ENCODE measurements around the gene PTGS1.
A peak's percentile ranks its signal among the peaks of the same experiment; 100 is the strongest.
"Not testable (repeated sequence)": the region's sequence is repeated elsewhere in the genome, so short reads cannot be mapped to it uniquely, and the experiment has no call there.

Gene PTGS1

GRCh38 chr9:122370869-122371755 lies at the start of gene PTGS1:
Gene PTGS1 (plus strand): TSS chr9:122371024. CDS start chr9:122371085, 61 bp downstream.
- H3K27me3 ChIP-seq (ENCODE audit: control insufficient read depth, insufficient read depth, low read length): peaks cover 63% of the 10 kb centered on the region
- H3K9ac ChIP-seq (ENCODE audit: low read length): no peak within 1 kb of the TSS
- H3K4me3 ChIP-seq (ENCODE audit: low read depth, low read length): peak within 1 kb of the TSS; percentile 75
- no peaks in the 10 kb centered on the region for H3K36me3 ChIP-seq (ENCODE audit: control insufficient read depth, insufficient read depth, low read length)
- peaks cover 33% of the 10 kb centered on the region for H3K4me1 ChIP-seq (ENCODE audit: control insufficient read depth, insufficient read depth, low read length)
- no peaks in the 10 kb centered on the region for H3K9me3 ChIP-seq (ENCODE audit: control insufficient read depth, insufficient read depth, low read depth, low read length)
- H3K27ac ChIP-seq (ENCODE audit: low read depth, low read length): no peak within 1 kb of the TSS

GRCh38 chr9:122322553-122322952 lies 48.3 kb upstream of the PTGS1 start:
- H3K4me1 ChIP-seq (ENCODE audit: control insufficient read depth, insufficient read depth, low read length): no peaks in the 10 kb centered on the region
- H3K9ac ChIP-seq (ENCODE audit: low read length): no peak overlapping the region

DNA sequence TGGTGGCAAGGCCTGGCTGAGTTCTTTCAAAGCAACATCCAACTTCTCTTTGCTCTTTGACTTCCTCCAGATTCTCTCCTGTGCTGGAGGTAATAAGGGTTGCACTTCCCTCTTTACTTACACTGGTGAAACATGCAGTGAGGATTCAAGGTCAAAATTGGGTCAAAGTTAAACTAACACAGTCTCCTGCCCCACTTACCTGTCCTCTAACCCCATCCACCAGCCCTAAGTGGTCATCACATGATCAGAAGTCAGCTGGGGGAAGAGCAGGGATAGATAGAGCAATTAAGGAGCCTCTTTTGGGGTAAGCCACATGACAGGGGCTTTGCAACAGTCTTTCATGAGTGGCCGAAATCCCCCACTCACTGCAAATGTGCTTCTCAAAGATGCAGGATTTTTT lies 46.2 kb upstream of the PTGS1 start:
- H3K27me3 ChIP-seq (ENCODE audit: control insufficient read depth, insufficient read depth, low read length); H3K27ac ChIP-seq (ENCODE audit: low read depth, low read length); H3K4me1 ChIP-seq (ENCODE audit: control insufficient read depth, insufficient read depth, low read length); H3K4me3 ChIP-seq (ENCODE audit: low read depth, low read length); H3K9me3 ChIP-seq (ENCODE audit: control insufficient read depth, insufficient read depth, low read depth, low read length); H3K9ac ChIP-seq (ENCODE audit: low read length): not testable (repeated sequence)
- H3K36me3 ChIP-seq (ENCODE audit: control insufficient read depth, insufficient read depth, low read length): peaks cover 26% of the 10 kb centered on the region

More at GRCh38 chr9:122322553-122322952, 48.3 kb upstream of the PTGS1 start:
- no peaks in the 10 kb centered on the region for H3K9me3 ChIP-seq (ENCODE audit: control insufficient read depth, insufficient read depth, low read depth, low read length)
- no peaks in the 10 kb centered on the region for H3K27me3 ChIP-seq (ENCODE audit: control insufficient read depth, insufficient read depth, low read length)
- H3K4me3 ChIP-seq (ENCODE audit: low read depth, low read length): no peak overlapping the region
- no peak overlapping the region for H3K27ac ChIP-seq (ENCODE audit: low read depth, low read length)
- H3K36me3 ChIP-seq (ENCODE audit: control insufficient read depth, insufficient read depth, low read length): peaks cover 31% of the 10 kb centered on the region

DNA sequence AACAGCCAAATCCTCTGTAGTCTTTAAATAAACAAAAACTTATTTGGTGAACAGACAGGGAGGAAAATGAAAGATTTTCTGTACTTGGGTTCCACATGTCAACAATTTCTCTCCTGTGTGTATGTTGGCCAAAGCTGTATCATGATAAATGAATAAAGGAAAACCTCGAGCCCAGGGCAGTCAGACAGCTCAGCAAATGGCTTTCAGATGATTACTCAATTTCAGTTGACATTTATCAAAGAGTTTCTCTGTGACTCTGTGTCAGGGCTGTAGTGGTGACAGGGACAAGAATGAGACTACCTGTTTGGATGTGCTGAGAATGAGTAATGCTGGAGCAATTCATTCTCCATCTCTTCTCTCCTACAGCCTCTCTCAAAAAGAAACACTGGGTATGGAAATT lies 45.7 kb upstream of the PTGS1 start:
- no peak overlapping the region for H3K27ac ChIP-seq (ENCODE audit: low read depth, low read length)
- peaks cover 26% of the 10 kb centered on the region for H3K36me3 ChIP-seq (ENCODE audit: control insufficient read depth, insufficient read depth, low read length)
- H3K4me3 ChIP-seq (ENCODE audit: low read depth, low read length): no peak overlapping the region
- no peaks in the 10 kb centered on the region for H3K9me3 ChIP-seq (ENCODE audit: control insufficient read depth, insufficient read depth, low read depth, low read length)
- H3K27me3 ChIP-seq (ENCODE audit: control insufficient read depth, insufficient read depth, low read length): no peaks in the 10 kb centered on the region
- H3K4me1 ChIP-seq (ENCODE audit: control insufficient read depth, insufficient read depth, low read length): 0 out of 2 replicates have a peak, but pooled peaks cover 3% of the 10 kb centered on the region
- H3K9ac ChIP-seq (ENCODE audit: low read length): no peak overlapping the region

GRCh38 chr9:122327175-122327574 lies 43.6 kb upstream of the PTGS1 start:
- Histone ChIP-seq H3K27ac (ENCODE audit: low read depth, low read length) (no peak overlapping the region), H3K9ac (ENCODE audit: low read length) (no peak overlapping the region), H3K27me3 (ENCODE audit: control insufficient read depth, insufficient read depth, low read length) (no peaks in the 10 kb centered on the region), H3K9me3 (ENCODE audit: control insufficient read depth, insufficient read depth, low read depth, low read length) (no peaks in the 10 kb centered on the region), H3K4me3 (ENCODE audit: low read depth, low read length) (no peak overlapping the region), H3K36me3 (ENCODE audit: control insufficient read depth, insufficient read depth, low read length) (peaks cover 26% of the 10 kb centered on the region), H3K4me1 (ENCODE audit: control insufficient read depth, insufficient read depth, low read length) (peaks cover 13% of the 10 kb centered on the region)

DNA sequence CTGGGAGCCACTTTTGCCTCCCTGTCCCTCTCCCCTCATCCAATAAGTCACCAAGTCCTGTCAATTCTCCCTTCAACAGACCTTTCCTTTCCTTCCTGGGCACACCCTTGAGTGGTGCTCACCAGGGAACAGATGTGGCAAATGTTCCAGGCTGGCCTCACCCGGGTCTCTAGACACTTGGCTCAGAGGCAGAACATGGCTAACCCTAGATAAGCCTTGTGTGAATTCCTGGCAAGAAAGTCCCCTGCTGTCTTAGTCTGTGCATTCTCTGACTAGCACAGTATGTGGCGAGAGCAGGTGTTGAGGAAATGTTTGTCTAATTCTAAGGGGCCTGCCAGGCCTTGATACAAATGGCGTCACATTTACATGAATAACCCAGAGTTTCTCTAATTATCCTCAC lies 41.2 kb upstream of the PTGS1 start:
- H3K9me3 ChIP-seq (ENCODE audit: control insufficient read depth, insufficient read depth, low read depth, low read length): no peaks in the 10 kb centered on the region
- 0 out of 2 replicates have a peak, but pooled peaks cover 2% of the 10 kb centered on the region for H3K36me3 ChIP-seq (ENCODE audit: control insufficient read depth, insufficient read depth, low read length)
- H3K4me3 ChIP-seq (ENCODE audit: low read depth, low read length): no peak overlapping the region
- no peaks in the 10 kb centered on the region for H3K27me3 ChIP-seq (ENCODE audit: control insufficient read depth, insufficient read depth, low read length)
- H3K27ac ChIP-seq (ENCODE audit: low read depth, low read length): no peak overlapping the region
- H3K4me1 ChIP-seq (ENCODE audit: control insufficient read depth, insufficient read depth, low read length): peaks cover 25% of the 10 kb centered on the region
- H3K9ac ChIP-seq (ENCODE audit: low read length): no peak overlapping the region

DNA sequence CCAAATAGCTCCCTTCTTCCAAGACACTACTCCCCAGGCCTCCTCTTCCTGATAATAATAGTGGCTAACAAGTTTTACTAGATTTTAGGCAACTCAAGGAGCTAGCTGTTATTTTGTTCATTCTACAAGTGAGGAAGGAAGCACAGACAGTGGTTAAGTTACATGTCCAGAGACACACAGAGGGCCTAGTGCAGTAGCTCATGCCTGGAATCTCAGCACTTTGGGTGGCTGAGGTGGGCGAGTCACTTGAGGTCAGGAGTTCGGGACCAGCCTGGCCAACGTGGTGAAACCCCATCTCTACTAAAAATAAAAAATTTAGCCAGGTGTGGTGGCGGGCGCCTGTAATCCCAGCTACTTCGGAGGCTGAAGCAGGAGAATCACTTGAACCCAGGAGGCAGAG lies 40.4 kb upstream of the PTGS1 start:
- 0 out of 2 replicates have a peak overlapping the region, but pooled peaks have one; percentile 21 for H3K27ac ChIP-seq (ENCODE audit: low read depth, low read length)
- not testable (repeated sequence) for H3K9me3 ChIP-seq (ENCODE audit: control insufficient read depth, insufficient read depth, low read depth, low read length); H3K36me3 ChIP-seq (ENCODE audit: control insufficient read depth, insufficient read depth, low read length); H3K4me3 ChIP-seq (ENCODE audit: low read depth, low read length); H3K27me3 ChIP-seq (ENCODE audit: control insufficient read depth, insufficient read depth, low read length)
- H3K9ac ChIP-seq (ENCODE audit: low read length): peak overlapping the region; percentile 23
- peaks cover 25% of the 10 kb centered on the region for H3K4me1 ChIP-seq (ENCODE audit: control insufficient read depth, insufficient read depth, low read length)

DNA sequence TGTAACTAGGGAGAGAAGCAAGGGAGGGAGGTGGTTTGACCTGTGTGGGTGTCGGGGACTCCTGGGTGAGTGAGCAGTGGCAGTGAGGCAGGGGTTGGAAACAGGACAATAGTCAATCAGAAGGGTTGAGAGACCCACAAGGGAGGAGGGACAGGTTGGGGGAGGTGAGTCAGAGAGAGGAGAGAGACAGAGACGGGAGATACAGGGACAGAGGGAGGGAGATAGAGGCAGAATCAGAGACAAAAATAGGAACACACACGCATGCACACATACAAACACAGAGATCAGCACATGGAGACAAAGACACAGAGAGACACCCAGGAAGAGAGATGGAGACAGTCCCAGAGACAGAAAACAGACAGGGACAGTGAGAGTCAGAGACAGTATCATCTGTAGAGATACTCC lies 39.3 kb upstream of the PTGS1 start:
- no peaks in the 10 kb centered on the region for H3K27me3 ChIP-seq (ENCODE audit: control insufficient read depth, insufficient read depth, low read length)
- H3K27ac ChIP-seq (ENCODE audit: low read depth, low read length): no peak overlapping the region
- H3K9ac ChIP-seq (ENCODE audit: low read length): no peak overlapping the region
- H3K4me3 ChIP-seq (ENCODE audit: low read depth, low read length): no peak overlapping the region
- H3K4me1 ChIP-seq (ENCODE audit: control insufficient read depth, insufficient read depth, low read length): peaks cover 35% of the 10 kb centered on the region
- H3K36me3 ChIP-seq (ENCODE audit: control insufficient read depth, insufficient read depth, low read length): 0 out of 2 replicates have a peak, but pooled peaks cover 2% of the 10 kb centered on the region
- H3K9me3 ChIP-seq (ENCODE audit: control insufficient read depth, insufficient read depth, low read depth, low read length): no peaks in the 10 kb centered on the region

DNA sequence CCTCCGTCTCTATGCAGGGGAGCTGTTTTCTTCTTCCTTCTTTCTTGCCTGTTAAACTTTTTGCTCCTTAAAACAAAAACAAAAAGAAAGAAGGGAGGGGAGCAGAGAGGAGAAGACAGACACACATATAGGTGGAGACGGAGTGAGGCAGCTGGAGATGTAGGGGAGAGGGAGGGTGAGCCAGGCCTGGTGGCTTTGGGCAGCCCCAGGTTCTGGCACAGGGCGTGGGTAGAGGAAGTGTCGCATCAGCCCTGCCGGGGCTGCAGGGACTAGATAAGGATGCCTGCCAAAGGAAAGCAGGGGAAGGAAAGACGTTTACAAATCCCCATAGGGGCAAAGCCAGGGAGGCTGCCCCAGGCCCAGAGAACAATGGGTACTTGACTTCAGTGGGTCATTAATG lies 38.7 kb upstream of the PTGS1 start:
- Histone ChIP-seq H3K4me1 (ENCODE audit: control insufficient read depth, insufficient read depth, low read length) (peaks cover 40% of the 10 kb centered on the region), H3K27ac (ENCODE audit: low read depth, low read length) (no peak overlapping the region), H3K4me3 (ENCODE audit: low read depth, low read length) (no peak overlapping the region), H3K27me3 (ENCODE audit: control insufficient read depth, insufficient read depth, low read length) (no peaks in the 10 kb centered on the region), H3K36me3 (ENCODE audit: control insufficient read depth, insufficient read depth, low read length) (0 out of 2 replicates have a peak, but pooled peaks cover 2% of the 10 kb centered on the region), H3K9ac (ENCODE audit: low read length) (no peak overlapping the region), H3K9me3 (ENCODE audit: control insufficient read depth, insufficient read depth, low read depth, low read length) (no peaks in the 10 kb centered on the region)

- H3K4me1 ChIP-seq (ENCODE audit: control insufficient read depth, insufficient read depth, low read length): peaks cover 46% of the 10 kb centered on the region
- no peaks in the 10 kb centered on the region for H3K9me3 ChIP-seq (ENCODE audit: control insufficient read depth, insufficient read depth, low read depth, low read length)
- H3K36me3 ChIP-seq (ENCODE audit: control insufficient read depth, insufficient read depth, low read length): 0 out of 2 replicates have a peak, but pooled peaks cover 2% of the 10 kb centered on the region
- H3K9ac ChIP-seq (ENCODE audit: low read length): no peak overlapping the region
- no peak overlapping the region for H3K4me3 ChIP-seq (ENCODE audit: low read depth, low read length)
- H3K27me3 ChIP-seq (ENCODE audit: control insufficient read depth, insufficient read depth, low read length): no peaks in the 10 kb centered on the region
- H3K27ac ChIP-seq (ENCODE audit: low read depth, low read length): no peak overlapping the region
These were observed 38.2 kb upstream of the PTGS1 start for GRCh38 chr9:122332644-122333043.

GRCh38 chr9:122333169-122333808 lies 37.5 kb upstream of the PTGS1 start:
- Histone ChIP-seq H3K27me3 (ENCODE audit: control insufficient read depth, insufficient read depth, low read length) (no peaks in the 10 kb centered on the region), H3K4me1 (ENCODE audit: control insufficient read depth, insufficient read depth, low read length) (peaks cover 52% of the 10 kb centered on the region)

More at GRCh38 chr9:122333169-122333808, 37.5 kb upstream of the PTGS1 start:
- Histone ChIP-seq H3K9ac (ENCODE audit: low read length) (no peak overlapping the region), H3K4me3 (ENCODE audit: low read depth, low read length) (no peak overlapping the region), H3K36me3 (ENCODE audit: control insufficient read depth, insufficient read depth, low read length) (0 out of 2 replicates have a peak, but pooled peaks cover 2% of the 10 kb centered on the region), H3K9me3 (ENCODE audit: control insufficient read depth, insufficient read depth, low read depth, low read length) (no peaks in the 10 kb centered on the region), H3K27ac (ENCODE audit: low read depth, low read length) (no peak overlapping the region)

Data from HUES6 (cell line).